Loucy (cell line): Measurements from ENCODE around the gene TMEM245.

Experiments
- CTCF ChIP-seq: fragments of 200-600 bp; sonication (generic); conservative IDR thresholded peaks from 2 replicates; pipeline ENCODE4 v1.5.1; 2014; ENCODE audit warnings: mild to moderate bottlenecking, antibody characterized with exemption, low read length
- EZH2phosphoT487 ChIP-seq: fragments of 200-600 bp; IDR thresholded peaks from 2 replicates; pipeline ENCODE4 v1.6.1; 2018; ENCODE audit warnings: antibody characterized with exemption, mild to moderate bottlenecking, moderate library complexity, borderline replicate concordance

- TF ChIP-seq EZH2phosphoT487 (no peak), CTCF (no peak)
Observed at GRCh38 chr9:109064963-109065702, 54.6 kb downstream of the TMEM245 start.
